Measurements from ENCODE around the gene CHTOP. TPM values are rescaled to one million over a fixed set of nuclear protein-coding genes. Genes with fewer than 3 reads are reported as not detected.

Gene CHTOP
- total and polyA plus RNA-seq, 2 of the 13 experiments (the other 11 are each of a cell fraction or from before 2014, with no cell fraction given) = 38.0 to 51.9 TPM

DNA sequence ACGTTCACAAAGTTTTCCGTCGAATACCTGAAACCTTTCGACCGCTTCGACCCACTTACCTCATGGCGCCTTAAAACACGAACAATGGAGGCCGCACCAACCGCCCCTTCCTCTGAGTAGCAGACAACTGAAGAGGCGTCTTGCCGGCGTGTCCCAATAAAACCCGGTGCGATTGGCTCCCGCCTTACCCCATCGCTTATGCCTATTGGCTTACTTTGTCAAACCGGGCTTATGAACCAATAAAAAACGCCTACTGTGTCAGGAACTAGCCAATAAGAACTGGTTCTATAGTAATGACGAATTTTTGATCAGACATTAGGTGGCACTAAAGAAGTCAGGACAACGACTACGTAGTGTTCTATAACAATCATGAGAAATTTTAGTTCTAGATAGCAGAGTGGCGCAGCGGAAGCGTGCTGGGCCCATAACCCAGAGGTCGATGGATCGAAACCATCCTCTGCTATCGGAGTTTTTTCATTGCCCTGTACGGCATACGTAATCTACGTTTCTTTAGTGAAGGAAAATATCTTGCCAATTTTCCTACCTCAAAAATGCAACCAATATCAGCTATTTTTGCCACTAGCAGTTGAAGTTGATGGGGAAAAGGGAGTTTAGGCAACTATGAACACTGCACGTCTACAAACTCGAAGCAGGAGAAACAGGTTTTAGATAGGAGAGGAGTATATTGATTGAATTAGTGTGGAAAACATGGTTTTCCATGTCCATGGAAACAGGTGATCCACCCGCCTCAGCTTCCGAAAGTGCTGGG, 37.2 kb downstream of the CHTOP start, which contains the start of gene ILF2 (continued):
- TF ChIP-seq KDM5A (IDR thresholded peaks at IDR 0.05; ENCODE audit: borderline replicate concordance, low read length) (peak; percentile 96), ZNF234 (CRISPR knock-in tag; conservative IDR thresholded peaks at IDR 0.05) (no peak), LCORL (IDR thresholded peaks at IDR 0.05) (no peak), LCORL (CRISPR knock-in tag; IDR thresholded peaks at IDR 0.05) (peak; percentile 50; the same call in 1 of the 2 replicates), ZNF10 (CRISPR knock-in tag; IDR thresholded peaks at IDR 0.05; ENCODE audit: borderline replicate concordance, low read depth) (no peak), TEAD2 (CRISPR knock-in tag; IDR thresholded peaks at IDR 0.05) (no peak), ZNF263 (CRISPR knock-in tag; IDR thresholded peaks at IDR 0.05) (0 out of 2 replicates have a peak, but pooled peaks have one; percentile 40), PCBP2 (optimal IDR thresholded peaks at IDR 0.05; ENCODE audit: low read depth, low read length, poor library complexity, severe bottlenecking) (no peak), ZNF296 (CRISPR knock-in tag; conservative IDR thresholded peaks at IDR 0.05) (no peak), ZNF569 (CRISPR knock-in tag; IDR thresholded peaks at IDR 0.05; ENCODE audit: borderline replicate concordance) (no peak), GTF2F1 (IDR thresholded peaks at IDR 0.05; ENCODE audit: low read length) (no peak), ARNT2 (CRISPR knock-in tag; IDR thresholded peaks at IDR 0.05; ENCODE audit: low read depth) (no peak), ZNF839 (CRISPR knock-in tag; IDR thresholded peaks at IDR 0.05; ENCODE audit: borderline replicate concordance) (no peak), RXRB (CRISPR knock-in tag; IDR thresholded peaks at IDR 0.05; ENCODE audit: borderline replicate concordance) (peak; percentile 36; the same call in 1 of the 2 replicates), ZNF180 (CRISPR knock-in tag; IDR thresholded peaks at IDR 0.05; ENCODE audit: borderline replicate concordance, low read depth) (no peak), TBP (CRISPR knock-in tag; IDR thresholded peaks at IDR 0.05) (0 out of 2 replicates have a peak, but pooled peaks have one; percentile 75), ZNF530 (CRISPR knock-in tag; IDR thresholded peaks at IDR 0.05; ENCODE audit: low read depth) (no peak), ZNF549 (CRISPR knock-in tag; IDR thresholded peaks at IDR 0.05) (no peak), ZFP62 (CRISPR knock-in tag; IDR thresholded peaks at IDR 0.05) (no peak), ZNF550 (CRISPR knock-in tag; IDR thresholded peaks at IDR 0.05; ENCODE audit: borderline replicate concordance) (no peak)
- TF ChIP-seq, protein P1, sequence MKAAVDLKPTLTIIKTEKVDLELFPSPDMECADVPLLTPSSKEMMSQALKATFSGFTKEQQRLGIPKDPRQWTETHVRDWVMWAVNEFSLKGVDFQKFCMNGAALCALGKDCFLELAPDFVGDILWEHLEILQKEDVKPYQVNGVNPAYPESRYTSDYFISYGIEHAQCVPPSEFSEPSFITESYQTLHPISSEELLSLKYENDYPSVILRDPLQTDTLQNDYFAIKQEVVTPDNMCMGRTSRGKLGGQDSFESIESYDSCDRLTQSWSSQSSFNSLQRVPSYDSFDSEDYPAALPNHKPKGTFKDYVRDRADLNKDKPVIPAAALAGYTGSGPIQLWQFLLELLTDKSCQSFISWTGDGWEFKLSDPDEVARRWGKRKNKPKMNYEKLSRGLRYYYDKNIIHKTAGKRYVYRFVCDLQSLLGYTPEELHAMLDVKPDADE (CRISPR knock-in tag; IDR thresholded peaks at IDR 0.05) = no peak
- TF ChIP-seq, protein P2, sequence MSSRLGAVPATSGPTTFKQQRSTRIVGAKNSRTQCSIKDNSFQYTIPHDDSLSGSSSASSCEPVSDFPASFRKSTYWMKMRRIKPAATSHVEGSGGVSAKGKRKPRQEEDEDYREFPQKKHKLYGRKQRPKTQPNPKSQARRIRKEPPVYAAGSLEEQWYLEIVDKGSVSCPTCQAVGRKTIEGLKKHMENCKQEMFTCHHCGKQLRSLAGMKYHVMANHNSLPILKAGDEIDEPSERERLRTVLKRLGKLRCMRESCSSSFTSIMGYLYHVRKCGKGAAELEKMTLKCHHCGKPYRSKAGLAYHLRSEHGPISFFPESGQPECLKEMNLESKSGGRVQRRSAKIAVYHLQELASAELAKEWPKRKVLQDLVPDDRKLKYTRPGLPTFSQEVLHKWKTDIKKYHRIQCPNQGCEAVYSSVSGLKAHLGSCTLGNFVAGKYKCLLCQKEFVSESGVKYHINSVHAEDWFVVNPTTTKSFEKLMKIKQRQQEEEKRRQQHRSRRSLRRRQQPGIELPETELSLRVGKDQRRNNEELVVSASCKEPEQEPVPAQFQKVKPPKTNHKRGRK (CRISPR knock-in tag; IDR thresholded peaks at IDR 0.05) = no peak
- TF ChIP-seq, protein P3, sequence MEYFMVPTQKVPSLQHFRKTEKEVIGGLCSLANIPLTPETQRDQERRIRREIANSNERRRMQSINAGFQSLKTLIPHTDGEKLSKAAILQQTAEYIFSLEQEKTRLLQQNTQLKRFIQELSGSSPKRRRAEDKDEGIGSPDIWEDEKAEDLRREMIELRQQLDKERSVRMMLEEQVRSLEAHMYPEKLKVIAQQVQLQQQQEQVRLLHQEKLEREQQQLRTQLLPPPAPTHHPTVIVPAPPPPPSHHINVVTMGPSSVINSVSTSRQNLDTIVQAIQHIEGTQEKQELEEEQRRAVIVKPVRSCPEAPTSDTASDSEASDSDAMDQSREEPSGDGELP (IDR thresholded peaks at IDR 0.05; ENCODE audit: borderline replicate concordance, low read depth) = peak; percentile 17; the same call in 1 of the 2 replicates
- TF ChIP-seq, protein P4, sequence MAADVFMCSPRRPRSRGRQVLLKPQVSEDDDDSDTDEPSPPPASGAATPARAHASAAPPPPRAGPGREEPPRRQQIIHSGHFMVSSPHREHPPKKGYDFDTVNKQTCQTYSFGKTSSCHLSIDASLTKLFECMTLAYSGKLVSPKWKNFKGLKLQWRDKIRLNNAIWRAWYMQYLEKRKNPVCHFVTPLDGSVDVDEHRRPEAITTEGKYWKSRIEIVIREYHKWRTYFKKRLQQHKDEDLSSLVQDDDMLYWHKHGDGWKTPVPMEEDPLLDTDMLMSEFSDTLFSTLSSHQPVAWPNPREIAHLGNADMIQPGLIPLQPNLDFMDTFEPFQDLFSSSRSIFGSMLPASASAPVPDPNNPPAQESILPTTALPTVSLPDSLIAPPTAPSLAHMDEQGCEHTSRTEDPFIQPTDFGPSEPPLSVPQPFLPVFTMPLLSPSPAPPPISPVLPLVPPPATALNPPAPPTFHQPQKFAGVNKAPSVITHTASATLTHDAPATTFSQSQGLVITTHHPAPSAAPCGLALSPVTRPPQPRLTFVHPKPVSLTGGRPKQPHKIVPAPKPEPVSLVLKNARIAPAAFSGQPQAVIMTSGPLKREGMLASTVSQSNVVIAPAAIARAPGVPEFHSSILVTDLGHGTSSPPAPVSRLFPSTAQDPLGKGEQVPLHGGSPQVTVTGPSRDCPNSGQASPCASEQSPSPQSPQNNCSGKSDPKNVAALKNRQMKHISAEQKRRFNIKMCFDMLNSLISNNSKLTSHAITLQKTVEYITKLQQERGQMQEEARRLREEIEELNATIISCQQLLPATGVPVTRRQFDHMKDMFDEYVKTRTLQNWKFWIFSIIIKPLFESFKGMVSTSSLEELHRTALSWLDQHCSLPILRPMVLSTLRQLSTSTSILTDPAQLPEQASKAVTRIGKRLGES (CRISPR knock-in tag; IDR thresholded peaks at IDR 0.05; ENCODE audit: borderline replicate concordance) = no peak

Data from HepG2 (cell line).